Astrocyte (in vitro differentiated cells and primary cell): Measurements from ENCODE around the gene CCNB1IP1.

Source experiments
- EZH2 ChIP-seq: IDR thresholded peaks from 2 replicates; pipeline ENCODE4 v1.6.1; 2012; ENCODE audit warnings: mild to moderate bottlenecking, low read length, inconsistent platforms; ENCODE audit not compliant: insufficient read depth
- TF ChIP-seq, protein P1 (sequence below): IDR thresholded peaks from 2 replicates; pipeline ENCODE4 v1.5.1; 2011; ENCODE audit warnings: low read depth, mild to moderate bottlenecking, inconsistent platforms, low read length, moderate library complexity; ENCODE audit not compliant: insufficient read depth

DNA sequence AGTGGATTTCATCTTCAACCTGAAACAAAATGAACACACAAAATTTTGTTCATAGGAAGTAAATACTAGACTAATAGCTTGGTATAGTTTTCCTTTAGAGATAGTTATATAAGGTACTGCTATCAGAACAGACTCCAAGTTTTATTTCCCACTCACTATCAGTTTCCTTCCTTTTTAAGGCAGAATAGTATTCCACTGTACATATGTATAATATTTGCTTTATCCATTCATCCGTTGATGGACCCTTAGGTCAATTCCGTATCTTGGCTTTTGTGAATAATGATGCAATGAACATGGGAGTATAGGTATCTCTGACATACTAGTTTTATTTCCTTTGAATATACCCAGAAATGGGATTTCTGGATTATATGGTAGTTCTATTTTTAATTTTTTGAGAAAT is 3.7 kb downstream of the CCNB1IP1 start:
- TF ChIP-seq, protein P1, sequence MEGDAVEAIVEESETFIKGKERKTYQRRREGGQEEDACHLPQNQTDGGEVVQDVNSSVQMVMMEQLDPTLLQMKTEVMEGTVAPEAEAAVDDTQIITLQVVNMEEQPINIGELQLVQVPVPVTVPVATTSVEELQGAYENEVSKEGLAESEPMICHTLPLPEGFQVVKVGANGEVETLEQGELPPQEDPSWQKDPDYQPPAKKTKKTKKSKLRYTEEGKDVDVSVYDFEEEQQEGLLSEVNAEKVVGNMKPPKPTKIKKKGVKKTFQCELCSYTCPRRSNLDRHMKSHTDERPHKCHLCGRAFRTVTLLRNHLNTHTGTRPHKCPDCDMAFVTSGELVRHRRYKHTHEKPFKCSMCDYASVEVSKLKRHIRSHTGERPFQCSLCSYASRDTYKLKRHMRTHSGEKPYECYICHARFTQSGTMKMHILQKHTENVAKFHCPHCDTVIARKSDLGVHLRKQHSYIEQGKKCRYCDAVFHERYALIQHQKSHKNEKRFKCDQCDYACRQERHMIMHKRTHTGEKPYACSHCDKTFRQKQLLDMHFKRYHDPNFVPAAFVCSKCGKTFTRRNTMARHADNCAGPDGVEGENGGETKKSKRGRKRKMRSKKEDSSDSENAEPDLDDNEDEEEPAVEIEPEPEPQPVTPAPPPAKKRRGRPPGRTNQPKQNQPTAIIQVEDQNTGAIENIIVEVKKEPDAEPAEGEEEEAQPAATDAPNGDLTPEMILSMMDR, result no peak
- no peak for TF ChIP-seq EZH2
